Activated CD8-positive, alpha-beta memory T cell treated with anti-CD3 and anti-CD28 coated beads, Interleukin-2, amount 50 U/mL, for 1 hour (primary cell): ENCODE results near the gene GPSM1.

ENCODE experiments used
- DNase-seq: peaks from one replicate; pipeline ENCODE4 v3.0.0-alpha.2; 2020; ENCODE audit errors: extremely low read depth

GPSM1 gene

GRCh38 chr9:136361754-136362449 is 34.6 kb downstream of the GPSM1 start:
- DNase-seq: no peak

DNA sequence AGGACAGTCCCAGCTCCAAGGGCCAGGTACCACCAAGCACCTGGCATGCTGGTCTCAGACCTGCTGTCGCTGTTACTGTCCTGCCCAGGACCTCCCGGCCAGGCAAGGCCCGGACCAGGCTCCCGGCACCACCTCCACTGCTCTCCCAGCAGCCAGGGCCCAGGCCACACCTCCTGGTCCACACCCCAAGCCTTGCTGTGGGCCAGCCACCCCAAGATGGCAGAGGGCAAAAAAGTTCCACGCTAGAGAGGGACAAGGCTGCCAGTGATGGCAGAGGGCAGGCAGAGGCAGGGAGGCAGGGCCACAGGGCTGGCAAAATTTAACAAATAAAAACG is 35.1 kb downstream of the GPSM1 start:
- no peak for DNase-seq

- peak; percentile 69 for DNase-seq
These were observed 36.0 kb downstream of the GPSM1 start, which contains the start of gene DNLZ for GRCh38 chr9:136363106-136363948. DNLZ (minus strand) TSS chr9:136363744; CDS start chr9:136363714, 30 bp downstream.

GRCh38 chr9:136363949-136364748 is 36.8 kb downstream of the GPSM1 start:
- DNase-seq: no peak

GRCh38 chr9:136364942-136365774 is 37.8 kb downstream of the GPSM1 start:
- no peak for DNase-seq

- no peak for DNase-seq
These were observed 38.5 kb downstream of the GPSM1 start for GRCh38 chr9:136365775-136366222.

DNA sequence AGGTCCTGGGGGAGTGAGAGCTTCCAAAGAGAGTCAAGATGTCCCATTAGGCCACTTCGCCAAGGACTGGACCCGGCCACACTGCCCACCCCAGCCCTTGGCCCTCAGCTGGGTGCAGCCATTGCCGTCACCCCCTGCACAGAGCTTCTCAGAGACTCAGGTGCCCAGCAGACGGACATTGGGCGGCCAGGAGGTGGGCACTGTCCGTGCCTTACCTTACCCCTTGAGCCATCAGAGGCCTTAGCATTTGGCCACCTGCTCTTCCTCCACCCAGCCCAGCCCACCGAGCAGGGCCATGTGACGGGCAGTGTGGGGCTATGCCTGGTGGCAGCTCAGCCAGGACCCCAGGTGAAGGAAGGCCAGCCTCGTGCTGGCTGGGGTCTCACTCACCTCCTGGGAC is 39.5 kb downstream of the GPSM1 start:
- no peak for DNase-seq

GRCh38 chr9:136367296-136368145 is 40.2 kb downstream of the GPSM1 start:
- no peak for DNase-seq

GRCh38 chr9:136368190-136368589 is 40.9 kb downstream of the GPSM1 start:
- no peak for DNase-seq

GRCh38 chr9:136370037-136370436 is 42.7 kb downstream of the GPSM1 start:
- DNase-seq: no peak

- DNase-seq: no peak
These were observed 43.6 kb downstream of the GPSM1 start for GRCh38 chr9:136370687-136371532.

- DNase-seq: no peak
These were observed 44.2 kb downstream of the GPSM1 start for GRCh38 chr9:136371533-136371880.

DNA sequence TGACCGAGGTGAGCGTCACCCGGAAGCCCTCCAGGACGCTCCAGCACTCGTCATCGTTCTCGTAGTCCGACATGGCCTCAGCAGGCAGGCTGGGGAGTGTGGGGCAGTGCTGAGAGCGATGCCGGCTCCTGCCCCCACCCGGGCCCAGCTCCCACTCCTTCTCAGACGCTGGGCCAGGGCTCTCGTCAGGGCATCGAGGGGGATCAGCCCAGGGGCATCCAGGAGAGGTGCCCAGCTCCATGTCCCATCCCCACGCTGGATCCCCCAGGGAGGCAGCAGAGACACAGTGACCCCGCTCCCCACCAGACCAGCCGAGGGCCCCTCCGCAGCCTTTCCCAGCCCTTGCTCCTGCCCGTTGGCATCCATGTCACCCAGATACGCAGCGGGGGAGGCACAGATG is 44.7 kb downstream of the GPSM1 start:
- no peak for DNase-seq

DNA sequence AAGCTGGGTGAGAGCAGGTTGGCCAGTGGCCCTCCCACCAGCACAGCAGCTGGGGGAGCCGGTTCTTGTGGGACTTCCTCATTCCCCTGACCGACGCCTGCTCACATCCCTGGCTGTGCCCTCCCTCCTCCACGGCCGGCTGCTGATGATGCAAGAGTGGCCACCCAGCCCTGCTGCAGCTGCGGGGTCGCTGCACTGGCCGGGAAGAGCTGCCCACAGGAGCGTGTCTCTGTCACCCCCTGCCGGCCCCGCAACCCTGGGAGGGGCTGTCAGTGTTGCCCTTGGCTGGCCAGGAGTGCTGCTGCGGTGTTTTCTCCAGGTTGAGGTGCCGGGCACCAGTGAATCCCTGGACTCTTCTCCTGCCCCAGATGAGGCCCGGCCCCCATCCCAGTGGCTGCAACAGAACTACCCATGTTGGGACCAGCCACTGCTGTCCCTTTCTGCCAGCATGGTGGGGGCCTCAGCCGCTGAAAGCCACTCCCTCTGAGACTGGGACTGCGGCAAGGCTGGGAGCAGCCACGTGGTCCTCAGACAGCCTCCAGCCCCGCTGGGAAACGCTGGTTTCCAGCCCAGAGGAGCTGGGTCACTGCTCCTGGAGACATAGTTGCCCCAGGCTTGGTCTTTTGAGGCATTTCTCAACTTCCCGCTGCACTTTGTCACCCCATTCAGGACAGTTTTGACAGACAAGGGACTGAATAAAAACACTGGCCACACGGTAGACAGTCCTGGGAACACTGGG is 45.4 kb downstream of the GPSM1 start:
- DNase-seq: no peak

DNA sequence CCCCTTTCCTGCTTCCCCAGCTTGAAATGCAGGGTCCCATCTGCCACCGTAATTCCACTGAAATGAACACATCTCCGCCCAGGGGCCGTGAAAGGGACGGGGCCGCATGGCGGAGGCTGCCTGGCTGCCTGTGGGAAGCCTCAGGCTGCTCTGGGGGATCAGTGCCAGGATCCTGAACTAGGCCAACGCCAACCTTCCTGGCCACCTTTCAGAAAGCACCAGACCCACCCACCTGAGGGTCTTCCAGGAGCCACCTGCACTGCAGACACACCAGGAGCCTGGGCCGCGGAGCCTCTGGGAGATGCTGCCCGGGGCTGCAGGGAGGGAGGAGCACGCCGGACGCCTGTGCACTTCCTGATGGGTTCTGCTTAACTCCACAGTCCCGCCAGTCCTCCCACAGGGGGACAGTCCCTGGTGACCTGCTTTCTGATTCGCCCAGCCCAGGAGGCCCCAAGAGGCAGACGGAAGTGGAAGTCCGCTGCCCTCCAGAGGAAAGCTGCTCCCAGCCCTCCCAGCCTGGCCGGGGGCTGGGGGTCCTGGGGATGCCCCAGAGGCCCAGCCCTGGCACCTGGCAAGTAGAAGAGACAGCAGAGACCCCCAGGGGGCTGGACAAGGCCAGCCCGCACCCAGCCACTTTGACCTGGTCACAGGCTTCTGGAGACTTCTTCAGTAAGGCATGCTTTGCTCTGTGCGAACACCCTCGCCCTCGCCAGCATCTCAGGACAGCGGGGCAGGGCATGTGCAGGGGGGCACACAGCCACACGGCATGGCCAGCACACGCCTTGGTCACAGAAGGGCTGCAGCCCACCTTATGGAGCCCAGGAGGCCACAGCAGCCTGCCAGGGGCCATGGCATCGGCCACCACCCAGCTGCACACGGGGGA is 46.2 kb downstream of the GPSM1 start, which contains the start of gene CARD9:
CARD9 (minus strand) TSS at position 370 of the 883 bp plus-strand sequence. CDS start 1,591 bp downstream, outside the sequence.
- DNase-seq: no peak

- DNase-seq: no peak
These were observed 46.8 kb downstream of the GPSM1 start for GRCh38 chr9:136374183-136374575.

- DNase-seq: no peak
These were observed 47.8 kb downstream of the GPSM1 start for GRCh38 chr9:136375096-136375495.

- no peak for DNase-seq
These were observed 49.1 kb downstream of the GPSM1 start for GRCh38 chr9:136376457-136376856.
